ENCODE results near the gene GGTLC3.
"Not testable (repeated sequence)": the region's sequence is repeated elsewhere in the genome, so short reads cannot be mapped to it uniquely, and the experiment has no call there.

Gene GGTLC3

DNA sequence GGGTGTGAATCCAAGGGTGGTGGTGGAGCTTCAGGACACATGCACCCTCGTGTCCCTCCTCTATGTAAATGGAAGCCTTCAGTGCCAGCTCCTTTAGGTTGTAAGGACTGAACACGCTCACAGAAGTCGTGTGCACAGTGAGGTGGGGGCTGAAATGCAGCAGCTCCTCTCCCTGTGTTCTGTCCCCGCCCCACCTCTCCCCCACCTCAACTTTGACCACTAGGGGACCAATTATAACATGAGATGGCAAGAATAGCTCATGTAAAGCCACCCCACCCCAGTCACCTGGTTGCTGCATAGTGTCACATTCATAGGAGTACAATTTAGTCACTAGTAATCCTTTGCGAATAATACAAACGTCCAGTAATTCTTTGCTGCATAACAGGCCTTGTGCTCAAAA, 4.8 kb upstream of the GGTLC3 start:
- not testable (repeated sequence) for DNase-seq (ENCODE audit: extremely low read depth in 1 of 2, low read depth in 1 of 2)

DNA sequence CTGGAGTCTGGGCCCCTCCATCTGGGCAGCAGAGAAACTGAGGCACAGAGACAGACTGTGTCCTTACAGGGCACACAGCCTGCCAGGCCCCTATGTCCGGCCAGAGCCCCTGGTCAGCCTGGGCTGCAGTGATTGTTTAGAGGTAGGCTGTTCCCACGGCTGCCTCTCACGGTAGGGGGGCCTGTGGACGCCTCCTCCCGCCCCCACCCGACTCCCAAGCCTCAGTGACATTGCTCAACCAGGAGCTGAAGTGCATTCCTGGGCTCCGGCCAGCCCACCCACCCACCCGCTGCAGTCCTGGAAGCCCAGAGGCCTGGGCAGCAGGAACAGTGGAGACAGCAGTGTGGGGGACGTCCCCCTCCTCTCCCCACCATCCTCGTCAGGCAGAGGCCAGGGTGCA, 4.5 kb downstream of the GGTLC3 start:
- not testable (repeated sequence) for DNase-seq (ENCODE audit: extremely low read depth in 1 of 2, low read depth in 1 of 2)

DNA sequence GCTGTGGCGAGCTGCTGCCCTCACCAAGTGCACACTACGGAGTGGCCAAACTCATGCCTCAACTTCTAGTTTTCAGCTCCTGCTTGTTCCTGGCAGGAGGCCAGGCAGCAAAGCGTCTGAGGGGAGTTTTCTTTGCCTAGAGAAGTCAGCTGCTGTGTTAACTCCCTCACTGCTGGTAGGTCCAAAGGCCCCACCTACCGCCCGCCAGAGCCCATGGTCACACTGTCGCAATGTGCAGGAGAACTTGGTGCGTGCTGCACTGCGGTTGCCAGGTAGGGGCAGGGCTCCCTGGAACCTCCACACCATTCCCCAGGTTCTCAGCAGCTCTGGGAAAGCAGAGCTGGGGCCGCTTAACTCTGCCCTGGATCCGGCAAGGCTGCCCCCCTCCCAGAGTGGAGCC, 5.6 kb downstream of the GGTLC3 start:
- not testable (repeated sequence) for DNase-seq (ENCODE audit: extremely low read depth in 1 of 2, low read depth in 1 of 2)

DNA sequence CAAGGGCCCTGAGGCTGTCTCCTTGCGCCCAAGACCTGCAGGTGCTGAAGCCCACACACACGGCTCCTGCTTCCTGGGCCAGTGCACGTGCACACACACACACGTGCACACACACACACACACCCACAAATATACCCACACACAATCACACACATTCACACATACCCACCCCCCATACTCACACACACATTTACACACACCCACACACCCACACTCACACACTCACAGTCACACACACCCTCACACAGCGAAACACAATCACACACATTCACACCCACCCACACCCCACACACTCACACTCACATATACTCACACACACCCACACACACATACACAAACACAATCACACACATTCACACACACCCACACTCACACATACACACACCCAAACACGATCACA, 6.6 kb downstream of the GGTLC3 start:
- DNase-seq (ENCODE audit: extremely low read depth in 1 of 2, low read depth in 1 of 2): not testable (repeated sequence)

DNA sequence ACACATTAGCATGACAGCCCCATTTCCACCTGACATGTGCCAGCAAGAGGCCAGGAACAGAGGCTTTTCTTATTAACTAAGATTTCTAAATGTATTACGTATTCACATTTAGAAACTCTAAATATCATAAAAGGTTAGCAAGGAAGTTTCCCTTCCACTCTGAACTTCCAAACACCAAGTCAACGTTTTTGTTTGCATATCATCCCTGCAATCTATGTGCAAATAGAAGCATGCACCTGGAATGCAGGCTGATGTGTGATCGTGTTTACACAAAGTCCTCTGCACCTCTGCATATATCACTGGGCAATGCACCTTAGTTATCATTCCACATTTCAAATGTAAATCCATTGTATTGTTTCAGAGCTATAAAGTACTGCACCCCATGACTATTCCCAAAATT, 21.7 kb downstream of the GGTLC3 start:
- not testable (repeated sequence) for DNase-seq (ENCODE audit: extremely low read depth in 1 of 2, low read depth in 1 of 2)
